Stomach (tissue), 4 donors: ENCODE data around the gene ADAM12.

Experiments
- CTCF ChIP-seq, 7 experiments: fragments of 450-650 bp in 4 of 7; fragments of 200-600 bp in 3 of 7; sonication (generic) in 3 of 7; IDR thresholded peaks; one replicate each; pipeline ENCODE4 v1.5.1; 2016 to 2019; ENCODE audit warnings: antibody characterized with exemption in 7 of 7, control low read depth in 2 of 7, mild to moderate bottlenecking in 1 of 7
- EP300 ChIP-seq: sonication (generic); formaldehyde crosslinking; IDR thresholded peaks from one replicate; pipeline ENCODE4 v1.6.1; 2017; ENCODE audit warnings: antibody characterized with exemption
- POLR2A ChIP-seq, 4 donors: fragments of 450-650 bp; IDR thresholded peaks; one replicate each; pipeline ENCODE4 v1.6.1; 2016; ENCODE audit warnings: antibody characterized with exemption in 4 of 4, control low read depth in 2 of 4, mild to moderate bottlenecking in 1 of 4, moderate library complexity in 1 of 4
- POLR2AphosphoS5 ChIP-seq, 3 donors: sonication (generic); formaldehyde crosslinking; IDR thresholded peaks; one replicate each; pipeline ENCODE4 v1.6.1; 2016; ENCODE audit warnings: antibody characterized with exemption in 3 of 3

- TF ChIP-seq POLR2AphosphoS5 (IDR thresholded peaks at IDR 0.05): no peak
- TF ChIP-seq CTCF (IDR thresholded peaks at IDR 0.05): no peak
- no peak for TF ChIP-seq EP300
- no peak for TF ChIP-seq POLR2A (IDR thresholded peaks at IDR 0.05)
Measured at GRCh38 chr10:126155528-126155927, 232.7 kb downstream of the ADAM12 start.
